K562 (cell line): Measurements from ENCODE around the gene TMPRSS11D. TPM values are rescaled to one million over a fixed set of nuclear protein-coding genes. Genes with fewer than 3 reads are reported as not detected.

Source experiments
- ATAC-seq: fragments of 200-7000 bp; cut with Tn5 transposase; 3 replicates; pipeline ENCODE4 v1.9.1; 2020; ENCODE audit warnings: moderate library complexity
- BruUV-seq: library from RNA; stranded (reverse); fragments of 400-500 nt; replicated peaks from 2 replicates; lab custom pipeline; 2021; lab: Mats Ljungman, UMichigan
- CTCF ChIA-PET: fragments of 300-600 bp; formaldehyde crosslinking; extraction: SDS; loops from one replicate; lab custom pipeline; 2021; ENCODE audit warnings: low intra/inter-chr PET ratio; lab: Yijun Ruan, JAX
- POLR2A ChIA-PET: fragments of 300-600, 350-650 bp; sonication (Branson Sonifier 250); formaldehyde crosslinking; extraction: SDS; loops from one replicate; lab custom pipeline; 2021; ENCODE audit warnings: antibody characterized with exemption, inconsistent platforms; lab: Yijun Ruan, JAX
- DNase-seq, 4 experiments: peaks; one replicate each; pipeline versions ENCODE4 v3.0.0 to v3.0.0-alpha.2; 2011 to 2018; ENCODE audit warnings: low spot score in 3 of 4, mixed read lengths in 3 of 4; ENCODE audit errors: extremely low read depth in 1 of 4
- FAIRE-seq: peaks from 2 replicates; lab custom pipeline; 2011; peaks lifted over from hg19 to GRCh38; lab: Jason Lieb, UNC
- H2AFZ ChIP-seq: 2 replicates; pipeline ENCODE4 v1.6.0; 2011; ENCODE audit warnings: low read depth, low read length, control low read depth, inconsistent platforms
- H3K27ac ChIP-seq: fragments of 200-600 bp; 3 replicates; pipeline ENCODE4 v1.8.0; 2011; ENCODE audit warnings: low read depth, mild to moderate bottlenecking, control low read depth, inconsistent platforms, low read length, moderate library complexity, mixed read lengths; ENCODE audit errors: extremely low read depth
- H3K27me3 ChIP-seq, 2 experiments: fragments of 300-600 bp in 1 of 2; 2 replicates in 1 of 2; 3 replicates in 1 of 2; pipeline versions ENCODE4 v1.6.0 to v1.8.0; 2011; ENCODE audit warnings: inconsistent platforms in 2 of 2, low read length in 2 of 2, mild to moderate bottlenecking in 1 of 2, mixed read lengths in 1 of 2, moderate library complexity in 1 of 2; ENCODE audit not compliant: control insufficient read depth in 2 of 2, insufficient read depth in 2 of 2
- H3K36me3 ChIP-seq: fragments of 300-600 bp; 3 replicates; pipeline ENCODE4 v1.8.0; 2011; ENCODE audit warnings: mild to moderate bottlenecking, low read length, inconsistent platforms; ENCODE audit not compliant: control insufficient read depth, insufficient read depth
- H3K4me1 ChIP-seq, 2 experiments: fragments of 200-600 bp in 1 of 2; replicated peaks in 1 of 2; 2 replicates in 1 of 2; 3 replicates in 1 of 2; pipeline versions ENCODE4 v1.5.1 to v1.8.0; 2011; ENCODE audit warnings: inconsistent platforms in 2 of 2, low read length in 2 of 2, mild to moderate bottlenecking in 1 of 2, mixed read lengths in 1 of 2, moderate library complexity in 1 of 2; ENCODE audit not compliant: control insufficient read depth in 2 of 2, insufficient read depth in 2 of 2
- H3K4me2 ChIP-seq: 2 replicates; pipeline ENCODE4 v1.6.1; 2011; ENCODE audit warnings: low read length, control low read depth, inconsistent platforms, mixed read lengths; ENCODE audit not compliant: insufficient read depth
- H3K4me3 ChIP-seq: fragments of 200-600 bp; sonication (generic), shearing (Covaris generic); 2 replicates; pipeline ENCODE4 v1.5.1; 2016; ENCODE audit warnings: control low read depth, inconsistent platforms
- H3K79me2 ChIP-seq: fragments of 200-600 bp; 3 replicates; pipeline ENCODE4 v1.8.0; 2011; ENCODE audit warnings: low read length, inconsistent platforms; ENCODE audit not compliant: control insufficient read depth, insufficient read depth
- H3K9ac ChIP-seq, 2 experiments: 2 replicates each; pipeline versions ENCODE4 v1.6.0 to v1.6.1; 2011; ENCODE audit warnings: low read depth in 2 of 2, low read length in 2 of 2, control low read depth in 1 of 2, inconsistent platforms in 1 of 2, mild to moderate bottlenecking in 1 of 2, mixed read lengths in 1 of 2; ENCODE audit not compliant: insufficient read depth in 1 of 2
- H3K9me1 ChIP-seq: one replicate; pipeline ENCODE4 v1.6.0; 2011; ENCODE audit warnings: inconsistent platforms, mild to moderate bottlenecking, low read length, moderate library complexity; ENCODE audit not compliant: control insufficient read depth, insufficient read depth
- H3K9me3 ChIP-seq: replicated peaks from 2 replicates; pipeline ENCODE4 v1.5.1; 2011; ENCODE audit warnings: low read depth, low read length, inconsistent platforms; ENCODE audit not compliant: control insufficient read depth, insufficient read depth
- H4K20me1 ChIP-seq: replicated peaks from 2 replicates; pipeline ENCODE4 v1.6.1; 2011; ENCODE audit warnings: low read length, inconsistent platforms, mixed read lengths; ENCODE audit not compliant: control insufficient read depth, insufficient read depth
- CREBBP ChIP-seq: IDR thresholded peaks from one replicate; pipeline ENCODE4 v1.6.1; 2012; ENCODE audit warnings: low read depth, mild to moderate bottlenecking, control low read depth, inconsistent platforms, low read length
- MTA3 ChIP-seq: fragments of 450-650 bp; formaldehyde crosslinking; IDR thresholded peaks from 2 replicates; pipeline ENCODE4 v1.6.1; 2017; ENCODE audit warnings: mild to moderate bottlenecking, borderline replicate concordance
- MYNN ChIP-seq, 2 experiments: sonication (generic); formaldehyde crosslinking in 1 of 2; IDR thresholded peaks; 2 replicates each; pipeline versions ENCODE4 v1.5.0 to v1.6.1; 2016 to 2020; ENCODE audit warnings: antibody characterized with exemption in 1 of 2, missing genetic modification reagents in 1 of 2
- YBX1 ChIP-seq: fragments of 450-650 bp; IDR thresholded peaks from 2 replicates; pipeline ENCODE4 v1.7.1; 2016; ENCODE audit warnings: mild to moderate bottlenecking
- ZFP30 ChIP-seq: fragments of 250-450 bp; sonication (Bioruptor Pico); IDR thresholded peaks from 2 replicates; pipeline ENCODE4 v1.8.0; 2022; ENCODE audit warnings: moderate library complexity, mild to moderate bottlenecking, inconsistent platforms, borderline replicate concordance
- WGBS: fragments of 100-300 bp; shearing (Covaris generic); methylation state at CpG from one replicate; pipeline ENCODE4 v1.1.6; 2016; ENCODE audit warnings: low coverage, mixed read lengths; ENCODE audit not compliant: insufficient coverage; ENCODE audit errors: missing lambda C conversion rate; 5-methylcytosine and 5-hydroxymethylcytosine counted together
- in situ Hi-C: fragments of 300-500 bp; cut with MboI; formaldehyde crosslinking; loops from 4 replicates; pipeline ENCODE4 v1.15.0; 2018; ENCODE audit warnings: inconsistent platforms, mixed read lengths
- intact Hi-C: fragments of 100-400 bp; cut with micrococcal nuclease; formaldehyde crosslinking; loops from 2 replicates; pipeline ENCODE4 v1.14.2; 2022
- polyA plus RNA-seq, 8 experiments: library from polyadenylated mRNA; depleted of rRNA in 4 of 8; stranded (reverse) in 5 of 8; unstranded in 3 of 8; fragments of >200 nt; fragmentation: Nextera tagmentation in 2 of 8; fragmentation: Illumina TruSeq in 1 of 8; extraction: Ambion mirVana in 2 of 8; extraction: Trizol in 1 of 8; gene quantifications; 2 replicates each; pipeline versions ENCODE4 v1.2.1 to v1.2.3, GENCODE V29; 2011 to 2014; ENCODE audit warnings: inconsistent platforms in 1 of 8, missing spikeins in 1 of 8
- total RNA-seq, 7 experiments: library from RNA; depleted of rRNA in 6 of 7; stranded (reverse); fragments of >200 nt in 6 of 7; fragmentation: Illumina TruSeq in 2 of 7; extraction: Trizol in 2 of 7; gene quantifications; 2 replicates each; pipeline versions ENCODE4 v1.2.1 to v1.2.3, GENCODE V29; 2011 to 2021; ENCODE audit warnings: low replicate concordance in 1 of 7

The TMPRSS11D gene
- total and polyA plus RNA-seq, 9 of the 15 experiments (the other 6 are each of a cell fraction or from before 2014, with no cell fraction given), result not detected

DNA sequence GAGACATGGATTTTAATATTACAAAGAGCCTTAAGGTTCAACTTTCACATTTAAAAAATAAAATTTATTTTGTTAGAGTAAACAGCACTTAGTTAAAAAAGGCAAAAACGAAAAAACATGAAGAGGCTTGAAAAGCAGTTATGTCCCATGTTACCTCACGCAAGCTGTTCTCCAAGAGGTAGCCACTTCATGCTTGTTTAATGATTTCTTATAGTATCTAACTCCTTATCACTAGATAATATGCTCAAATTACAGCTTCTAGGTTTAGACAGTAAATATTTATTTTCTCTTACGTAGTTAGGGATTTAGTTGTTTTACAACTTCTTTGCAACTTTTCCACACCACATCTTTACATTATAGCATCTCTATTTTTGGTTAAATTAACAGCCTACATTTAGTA lies 27.8 kb upstream of the TMPRSS11D start (continued):
- no peak for TF ChIP-seq ZFP30 (CRISPR knock-in tag)
- TF ChIP-seq MTA3, result no peak
- no peak for TF ChIP-seq CREBBP

GRCh38 chr4:67911141-67911540 lies 27.3 kb upstream of the TMPRSS11D start:
- Histone ChIP-seq H3K79me2 (no peaks in the 10 kb centered on the region), H3K4me2 (no peak overlapping the region), H3K9me3 (no peaks in the 10 kb centered on the region), H3K36me3 (no peaks in the 10 kb centered on the region), H4K20me1 (no peaks in the 10 kb centered on the region), H3K9me1 (no peaks in the 10 kb centered on the region), H3K9ac (no peak overlapping the region), H3K27me3 (no peaks in the 10 kb centered on the region), H3K4me3 (no peak overlapping the region), H2AFZ (no peak overlapping the region), H3K4me1 (no peaks in the 10 kb centered on the region), H3K27ac (no peak overlapping the region)
- in situ Hi-C loops (no loop called here), intact Hi-C loops (loop anchor here (2.0 to 10.0 kb wide), 2 partner anchors 186 to 362 kb away; no protein-coding TSS in a partner anchor)
- peak; percentile 6 for FAIRE-seq
- BruUV-seq, result no TSS peak
- ATAC-seq, result no peak
- 3% methylated on average over 4 of the region's 4 CpGs for WGBS
- ChIA-PET CTCF (no interaction called here), POLR2A (interaction anchor here (1.2 kb wide), 1 partner anchor 12 kb away, joined by 6 read pairs; no protein-coding TSS in a partner anchor)
- no peak for DNase-seq
- TF ChIP-seq MYNN (IDR thresholded peaks at IDR 0.05) (peak; percentile 72), MYNN (CRISPR knock-in tag; IDR thresholded peaks at IDR 0.05) (no peak), YBX1 (no peak)
- TF ChIP-seq, all 486 proteins: peak for 1
